Esophagus squamous epithelium (tissue), 5 donors: ENCODE data around the gene PHLDB2. TPM values are rescaled to one million over a fixed set of nuclear protein-coding genes. Genes with fewer than 3 reads are reported as not detected.
A peak's percentile ranks its signal among the peaks of the same experiment; 100 is the strongest.

ENCODE experiments used
- DNase-seq: peaks from one replicate; lab custom pipeline; 2025; lab: John Stamatoyannopoulos, UW
- H3K27ac ChIP-seq, 4 donors: fragments of 200-600 bp; sonication (generic); one replicate each; pipeline ENCODE4 v1.5.1; 2016 to 2019; ENCODE audit warnings: mild to moderate bottlenecking in 1 of 4
- H3K27me3 ChIP-seq, 4 donors: fragments of 200-600 bp; sonication (generic); 1 replicate in 3 of 4; 2 replicates in 1 of 4; pipeline versions ENCODE4 v1.5.1 to v1.6.0; 2017 to 2021; ENCODE audit warnings: antibody characterized with exemption in 1 of 4
- H3K36me3 ChIP-seq, 3 donors: fragments of 200-600 bp; sonication (generic); one replicate each; pipeline ENCODE4 v1.5.1; 2016 to 2019
- H3K4me1 ChIP-seq, 3 donors: fragments of 200-600 bp; sonication (generic); one replicate each; pipeline ENCODE4 v1.5.1; 2017 to 2019
- H3K4me3 ChIP-seq, 4 donors: fragments of 200-600 bp; sonication (generic); 1 replicate in 3 of 4; 2 replicates in 1 of 4; pipeline ENCODE4 v1.5.1; 2016 to 2019; ENCODE audit warnings: mild to moderate bottlenecking in 2 of 4, moderate library complexity in 1 of 4
- H3K9me3 ChIP-seq, 3 donors: fragments of 200-600 bp; sonication (generic); one replicate each; pipeline ENCODE4 v1.5.1; 2016 to 2019
- CTCF ChIP-seq, 6 experiments: fragments of 450-650 bp in 4 of 6; fragments of 200-600 bp in 2 of 6; sonication (generic) in 2 of 6; IDR thresholded peaks; one replicate each; pipeline ENCODE4 v1.5.1; 2016 to 2019; ENCODE audit warnings: antibody characterized with exemption in 6 of 6, mild to moderate bottlenecking in 4 of 6, moderate library complexity in 4 of 6
- POLR2A ChIP-seq, 4 donors: fragments of 450-650 bp; IDR thresholded peaks; one replicate each; pipeline ENCODE4 v1.6.1; 2017; ENCODE audit warnings: antibody characterized with exemption in 4 of 4, mild to moderate bottlenecking in 4 of 4, moderate library complexity in 3 of 4
- WGBS, 2 donors: methylation state at CpG; one replicate each; pipeline ENCODE4 v1.1.5; 2018; 5-methylcytosine and 5-hydroxymethylcytosine counted together
- intact Hi-C: fragments of 100-400 bp; cut with DNase I; formaldehyde crosslinking; loops from one replicate; pipeline ENCODE4 v1.15.0; 2022
- total RNA-seq, 4 donors: library from RNA; depleted of rRNA; stranded (reverse); fragments of >200 nt; gene quantifications; one replicate each; pipeline ENCODE4 v1.1.0, GENCODE V29; 2016
- donor health status: DM: yes; HTN: yes; CAD: no.

PHLDB2 gene
- 10 to 100 TPM in 3 of 4 donors, 1 to 10 TPM in 1; 5.6 to 37.8 (median 19.2) TPM for total RNA-seq

GRCh38 chr3:111859061-111859973 lies at the start of gene PHLDB2:
TSS of gene PHLDB2 (plus strand) at chr3:111859265. CDS start at chr3:111884078, 24,813 bp downstream.
- H3K36me3 ChIP-seq, result no peaks in the 10 kb centered on the region
- H3K27me3 ChIP-seq, result no peaks in the 10 kb centered on the region
- 1% methylated on average over 14 to 31 of the region's 78 CpGs for WGBS, 2 donors
- peaks cover 0 to 54% (median 25%) of the 10 kb centered on the region in 3 donors for H3K4me1 ChIP-seq
- TF ChIP-seq CTCF (IDR thresholded peaks at IDR 0.05) (no peak), POLR2A (IDR thresholded peaks at IDR 0.05) (peak in 2 of 4 donors; percentile 24 to 29)
- peak within 1 kb of the TSS; percentile 59 to 89 (median 75) for H3K4me3 ChIP-seq
- peak within 1 kb of the TSS; percentile 85 to 96 (median 94) for H3K27ac ChIP-seq
- H3K9me3 ChIP-seq, result no peaks in the 10 kb centered on the region
- DNase-seq, result no peak
- intact Hi-C loops, result no loop called here

GRCh38 chr3:111810909-111811308 lies 48.2 kb upstream of the PHLDB2 start:
- no peaks in the 10 kb centered on the region for H3K27me3 ChIP-seq
- H3K4me3 ChIP-seq, result no peak overlapping the region
- peaks cover 0 to 2% (median 0%) of the 10 kb centered on the region in 3 donors for H3K9me3 ChIP-seq
- intact Hi-C loops, result no loop called here
- DNase-seq, result no peak
- H3K4me1 ChIP-seq, result peaks cover 0 to 59% (median 10%) of the 10 kb centered on the region in 3 donors
- TF ChIP-seq CTCF (IDR thresholded peaks at IDR 0.05), result no peak
- no peak for TF ChIP-seq POLR2A (IDR thresholded peaks at IDR 0.05)
- H3K36me3 ChIP-seq, result no peaks in the 10 kb centered on the region
- H3K27ac ChIP-seq, result no peak overlapping the region

GRCh38 chr3:111811811-111812210 lies 47.3 kb upstream of the PHLDB2 start:
- peak overlapping the region in 1 of 4 donors; percentile 17 for H3K27ac ChIP-seq
- no peak for DNase-seq
- no peaks in the 10 kb centered on the region for H3K27me3 ChIP-seq
- peaks cover 0 to 59% (median 10%) of the 10 kb centered on the region in 3 donors for H3K4me1 ChIP-seq
- WGBS, 2 donors, result 80 to 87% methylated on average over 1 of the region's 1 CpG
- no peaks in the 10 kb centered on the region for H3K36me3 ChIP-seq
- intact Hi-C loops, result no loop called here
- no peak for TF ChIP-seq CTCF (IDR thresholded peaks at IDR 0.05)
- no peak for TF ChIP-seq POLR2A (IDR thresholded peaks at IDR 0.05)
- H3K9me3 ChIP-seq, result peaks cover 0 to 5% (median 0%) of the 10 kb centered on the region in 3 donors
- H3K4me3 ChIP-seq, result no peak overlapping the region

GRCh38 chr3:111812701-111813100 lies 46.4 kb upstream of the PHLDB2 start:
- no peak for TF ChIP-seq POLR2A (IDR thresholded peaks at IDR 0.05)
- TF ChIP-seq CTCF (IDR thresholded peaks at IDR 0.05), result no peak
- H3K27ac ChIP-seq, result no peak overlapping the region
- H3K36me3 ChIP-seq, result no peaks in the 10 kb centered on the region
- H3K4me1 ChIP-seq, result peaks cover 0 to 54% (median 10%) of the 10 kb centered on the region in 3 donors
- H3K4me3 ChIP-seq, result no peak overlapping the region
- intact Hi-C loops, result no loop called here
- H3K27me3 ChIP-seq, result no peaks in the 10 kb centered on the region
- H3K9me3 ChIP-seq, result peaks cover 0 to 5% (median 0%) of the 10 kb centered on the region in 3 donors
- no peak for DNase-seq
- 77 to 88% methylated on average over 1 of the region's 1 CpG for WGBS, 2 donors

- Histone ChIP-seq H3K4me1 (peaks cover 0 to 47% (median 10%) of the 10 kb centered on the region in 3 donors), H3K27ac (no peak overlapping the region), H3K4me3 (no peak overlapping the region), H3K27me3 (no peaks in the 10 kb centered on the region), H3K9me3 (peaks cover 0 to 5% (median 0%) of the 10 kb centered on the region in 3 donors), H3K36me3 (no peaks in the 10 kb centered on the region)
- 56 to 82% methylated on average over 1 of the region's 1 CpG for WGBS, 2 donors
- no peak for DNase-seq
- no peak for TF ChIP-seq POLR2A (IDR thresholded peaks at IDR 0.05)
- no peak for TF ChIP-seq CTCF (IDR thresholded peaks at IDR 0.05)
- intact Hi-C loops, result no loop called here
These were observed 45.6 kb upstream of the PHLDB2 start for GRCh38 chr3:111813441-111813840.
